ENCODE measurements around the gene SPATA31C2.
"Not testable (repeated sequence)": the region's sequence is repeated elsewhere in the genome, so short reads cannot be mapped to it uniquely, and the experiment has no call there.

SPATA31C2 gene

DNA sequence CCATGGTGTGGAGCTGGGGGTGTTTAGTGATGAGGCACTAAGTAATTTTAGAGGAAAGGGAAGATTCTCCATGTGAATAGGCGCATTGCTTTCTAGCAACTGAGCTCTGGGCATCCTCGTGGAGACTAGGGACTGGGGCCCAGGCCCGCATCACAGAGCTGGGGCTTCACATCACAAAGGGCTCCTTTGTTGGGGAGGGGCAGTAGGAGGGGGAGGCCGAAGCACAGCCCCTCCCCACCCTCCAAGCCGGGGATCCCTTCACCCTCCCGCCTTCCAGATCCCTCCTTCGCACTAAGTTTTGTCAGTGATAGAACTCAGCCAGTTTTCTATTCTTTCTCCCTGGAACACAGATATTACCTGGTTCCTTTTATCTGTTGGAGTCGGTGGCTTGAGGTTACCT lies at the start of gene SPATA31C2:
Gene SPATA31C2, minus strand, starts transcription at position 101 of the 400 bp plus-strand sequence. Its CDS starts 29 bp downstream, at position 72.
- not testable (repeated sequence) for DNase-seq

DNA sequence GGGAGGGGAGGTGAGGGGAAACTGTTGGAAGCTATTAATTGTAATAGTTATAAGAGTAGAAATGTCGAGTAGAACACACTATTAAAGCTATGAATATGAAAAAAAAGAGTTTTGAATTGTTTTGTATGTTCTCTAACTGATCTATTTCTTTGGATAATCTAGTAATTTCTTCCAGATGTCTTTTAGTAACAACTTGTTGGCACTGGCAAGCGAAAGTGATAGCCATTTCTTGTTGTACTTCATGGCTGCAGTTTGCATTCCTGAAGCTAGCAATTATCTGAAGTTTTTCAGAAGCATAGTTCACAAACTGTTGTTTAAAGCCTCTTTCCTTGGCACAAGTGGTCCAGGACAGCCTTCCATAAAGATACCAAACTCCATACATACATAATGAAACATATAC lies 49.4 kb upstream of the SPATA31C2 start:
- DNase-seq, result no peak

DNA sequence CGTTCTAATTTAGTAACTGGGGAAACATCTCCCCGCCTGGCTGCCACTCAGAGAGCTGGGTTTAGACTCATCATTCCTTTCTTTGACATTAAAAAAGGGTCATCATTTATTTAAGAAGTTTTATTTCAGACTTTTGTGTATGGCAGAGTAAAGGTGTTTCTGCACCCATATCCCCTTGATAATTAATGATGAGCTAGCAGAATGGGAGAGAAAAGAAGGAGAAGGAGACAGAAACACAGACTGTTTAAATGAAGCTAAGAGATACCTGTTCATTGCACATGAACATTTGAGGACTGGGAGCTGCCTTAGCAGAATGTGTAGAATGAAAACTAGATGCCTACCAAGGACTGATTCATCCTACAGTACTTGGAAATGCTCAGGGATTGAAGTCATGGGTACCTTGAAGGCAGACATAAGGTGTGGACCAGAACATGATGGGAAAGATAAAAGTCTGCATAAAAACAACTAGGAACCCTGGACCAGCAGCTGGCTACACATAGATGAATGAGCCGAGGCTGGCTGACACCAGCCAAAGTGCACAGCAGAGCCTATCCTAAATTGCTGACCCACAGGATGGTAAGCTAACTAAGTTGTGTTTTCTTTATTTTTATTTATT lies 48.3 kb upstream of the SPATA31C2 start:
- DNase-seq, result no peak

DNA sequence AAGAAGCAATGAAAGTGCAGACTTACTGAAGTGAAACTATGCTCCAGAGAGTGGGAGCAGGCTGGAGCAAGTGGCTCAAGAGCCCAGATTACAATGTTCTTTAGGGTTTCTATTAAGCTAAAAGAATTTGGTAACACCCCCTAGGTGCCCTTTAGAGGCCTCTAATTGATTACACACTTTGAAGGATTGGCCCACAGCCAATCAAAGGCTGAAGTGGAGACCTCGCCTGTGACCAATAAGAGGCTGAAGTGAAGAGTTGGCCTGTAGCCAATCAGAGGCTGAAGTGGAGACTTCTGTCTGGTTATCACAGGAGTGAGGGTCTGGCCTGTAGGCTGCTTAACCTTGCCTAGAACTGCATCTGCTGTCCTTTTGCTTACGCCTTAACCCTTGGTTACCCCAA lies 46.7 kb upstream of the SPATA31C2 start:
- DNase-seq, result no peak

DNA sequence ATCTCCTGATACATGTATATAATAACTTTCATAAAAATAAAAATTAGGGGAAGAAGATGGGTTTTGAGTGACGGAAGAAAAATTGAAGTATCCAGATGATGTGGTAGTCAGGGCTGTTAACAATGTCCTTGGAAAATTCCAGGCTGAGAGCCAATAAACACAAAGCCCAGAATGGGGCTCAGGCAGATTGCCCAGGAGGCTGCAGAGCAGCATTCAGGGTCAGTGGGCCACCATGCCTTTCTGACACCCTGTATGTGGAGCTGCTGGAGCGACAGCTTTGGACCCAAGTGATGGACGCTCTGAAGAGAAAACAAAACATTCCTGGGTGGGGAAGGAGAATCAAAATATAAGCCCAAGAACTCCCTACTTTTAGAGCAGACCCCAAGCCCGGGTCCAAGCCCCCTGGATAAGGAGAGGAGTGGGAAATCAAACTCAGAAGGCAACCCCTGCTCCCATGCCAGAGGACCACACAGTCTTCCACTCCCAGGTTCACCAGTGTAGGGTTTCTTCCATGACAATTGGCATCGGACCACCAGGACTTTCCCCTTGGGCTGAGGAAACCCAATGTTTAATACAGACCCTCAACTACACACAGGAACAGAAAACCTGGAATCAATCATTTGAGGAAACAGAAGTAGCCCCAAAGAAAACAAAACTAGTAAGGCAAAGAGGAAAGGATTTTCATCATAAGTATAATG lies 45.7 kb upstream of the SPATA31C2 start:
- DNase-seq, result no peak

DNA sequence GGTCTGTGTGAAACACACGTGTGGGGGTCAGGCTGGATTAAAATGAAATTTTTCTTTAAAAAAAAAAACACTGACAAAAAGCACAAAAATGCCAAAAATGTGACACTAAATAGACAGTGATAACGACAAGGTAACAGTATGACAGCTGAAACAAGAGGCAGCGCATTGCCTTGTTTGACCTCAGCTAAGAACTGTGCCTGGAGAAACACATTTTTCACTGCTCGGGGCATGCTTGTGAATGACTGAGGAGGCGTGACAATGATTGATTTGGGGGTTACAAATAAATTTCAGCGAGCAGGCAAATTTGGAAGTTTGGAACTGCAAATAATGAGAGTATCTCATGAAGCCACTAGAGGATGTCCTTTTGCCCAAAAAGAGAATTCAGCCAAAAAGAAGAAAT lies 44.2 kb upstream of the SPATA31C2 start:
- no peak for DNase-seq

DNA sequence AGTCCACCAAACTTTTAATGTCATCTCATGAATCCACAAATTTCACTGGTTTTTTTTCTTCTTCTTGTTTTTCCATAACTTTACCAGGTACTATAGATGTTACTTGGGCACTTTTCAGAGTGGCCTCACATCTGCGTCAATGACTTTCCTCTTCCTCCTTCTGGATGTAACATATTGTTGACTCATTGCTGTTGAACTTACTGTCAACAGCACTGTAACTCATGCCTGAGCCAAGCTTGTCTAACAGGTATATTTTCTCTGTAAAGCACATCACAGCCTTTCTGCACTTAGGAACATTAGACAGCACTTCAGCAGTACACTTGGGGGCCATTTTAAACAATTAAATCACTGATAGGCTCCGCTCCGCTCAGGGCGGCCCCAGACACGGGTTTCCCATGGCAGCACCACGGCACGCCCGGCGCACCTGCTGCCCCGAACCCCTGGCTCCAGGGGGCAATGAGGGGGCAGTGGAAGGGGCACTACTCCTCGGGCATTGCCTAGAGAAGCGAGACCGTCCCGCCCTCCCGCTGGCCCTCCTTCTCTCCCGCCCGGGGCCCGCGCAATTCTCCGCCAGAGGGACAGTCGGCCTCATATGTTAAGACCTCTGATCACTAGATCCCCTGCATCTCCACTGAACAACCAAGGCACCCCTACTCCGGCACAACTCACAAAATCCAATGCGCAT lies 41.9 kb upstream of the SPATA31C2 start:
- no peak for DNase-seq

DNA sequence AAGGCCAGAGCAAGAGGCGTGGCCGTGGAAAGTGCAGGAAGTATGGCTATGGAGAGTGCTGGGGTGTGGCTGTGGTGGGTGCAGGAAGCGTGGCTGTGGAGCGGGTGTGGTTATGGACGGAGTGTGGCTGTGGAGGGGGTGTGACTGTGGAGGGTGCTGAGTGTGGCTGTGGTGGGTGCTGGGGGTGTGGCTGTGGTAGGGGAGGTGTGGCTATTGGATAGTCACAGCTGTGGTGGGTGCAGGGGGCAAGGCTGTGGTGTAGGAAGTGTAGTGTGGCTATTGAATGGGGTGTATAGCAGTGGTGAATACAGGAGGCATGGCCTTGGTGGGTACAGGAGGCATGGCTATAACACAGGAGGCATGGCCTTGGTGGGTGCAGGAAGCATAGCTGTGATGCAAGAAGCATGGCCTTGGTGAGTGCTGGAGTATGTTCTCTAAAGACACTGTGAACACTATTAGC lies 40.8 kb upstream of the SPATA31C2 start:
- no peak for DNase-seq

DNA sequence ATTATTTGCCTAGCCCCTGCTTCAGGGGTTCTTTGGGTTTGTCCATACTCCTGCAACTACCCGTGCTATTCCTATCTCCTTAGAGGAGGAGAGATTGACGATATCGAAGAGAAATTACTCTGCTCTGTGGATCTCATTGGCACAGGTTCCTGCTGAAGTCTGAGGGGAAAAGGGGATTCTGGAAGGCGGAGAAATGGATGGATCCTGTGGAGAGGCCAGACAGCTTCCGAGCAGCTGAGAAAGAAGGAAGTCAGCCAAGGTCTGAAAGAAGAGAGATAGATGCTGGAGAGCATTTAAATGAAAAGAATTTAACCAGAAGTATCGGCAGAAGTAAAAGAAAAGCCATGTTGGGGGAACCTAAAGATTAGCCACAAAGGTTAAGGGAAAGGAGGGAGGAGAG lies 40.4 kb upstream of the SPATA31C2 start:
- DNase-seq, result no peak

DNA sequence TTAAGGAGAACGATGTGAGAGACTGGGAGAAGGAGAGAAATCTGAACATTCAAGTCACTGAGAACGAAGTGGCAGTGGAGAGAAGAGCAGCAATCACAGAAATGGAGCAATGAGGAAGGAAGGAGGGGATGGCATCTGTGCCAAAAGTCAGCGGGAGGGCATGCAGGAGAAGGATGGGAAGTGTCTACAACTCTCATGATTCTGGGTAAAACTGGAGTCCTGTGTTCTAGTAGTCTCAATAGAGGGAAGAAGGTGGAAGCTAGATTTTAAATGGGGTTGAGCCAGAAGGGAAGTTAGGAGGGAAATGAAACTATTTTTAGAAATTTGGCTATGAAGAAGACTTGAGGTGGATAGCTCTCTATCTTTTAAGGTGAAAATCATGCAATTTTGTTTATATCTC lies 39.1 kb upstream of the SPATA31C2 start:
- no peak for DNase-seq

DNA sequence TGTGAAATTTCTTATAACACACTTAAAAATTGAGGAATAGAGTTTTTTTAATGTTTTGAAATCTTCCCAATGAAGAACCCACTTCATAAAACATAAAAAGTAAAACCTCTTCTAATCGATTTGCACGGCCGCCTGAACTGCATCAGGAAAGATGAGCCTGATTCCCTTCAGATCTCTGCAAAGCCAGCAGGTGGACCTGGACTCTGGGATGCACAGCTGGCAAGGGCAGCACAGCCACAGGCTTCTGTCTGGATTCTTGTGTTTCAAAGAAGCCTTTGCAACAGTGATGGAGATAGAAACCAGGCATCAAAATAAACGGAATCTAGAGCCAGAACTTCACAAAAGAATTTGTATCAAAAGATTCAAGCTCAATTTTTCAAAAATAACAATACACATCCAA lies 36.0 kb upstream of the SPATA31C2 start:
- DNase-seq, result no peak

DNA sequence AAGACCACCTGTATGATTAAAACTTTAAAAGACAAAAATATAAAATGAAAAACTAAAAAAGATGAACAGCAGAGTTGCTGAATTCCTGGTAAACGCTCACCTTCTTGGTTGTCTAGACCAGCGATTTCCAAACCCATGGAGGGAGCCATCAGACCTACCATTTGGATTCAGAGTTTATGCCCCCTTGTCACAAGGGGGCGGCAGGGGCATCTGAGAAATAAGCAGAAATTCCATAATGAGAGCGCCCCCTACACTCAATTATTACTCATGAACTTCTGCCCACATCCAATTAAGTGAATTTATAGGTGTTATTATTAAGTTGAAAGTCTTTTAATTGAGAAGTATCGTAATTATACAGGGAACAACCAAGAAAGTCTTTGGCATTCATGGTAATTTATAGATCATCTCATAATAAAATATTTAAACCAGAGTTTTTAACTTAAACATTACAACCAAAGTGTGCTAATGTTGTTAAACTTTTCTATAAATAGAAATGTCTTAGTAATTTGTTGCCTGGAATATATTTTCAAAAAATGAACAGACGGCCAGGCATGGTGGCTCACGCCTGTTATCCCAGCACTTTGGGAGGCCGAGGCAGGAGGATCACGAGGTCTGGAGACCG lies 35.2 kb upstream of the SPATA31C2 start:
- DNase-seq, result peak; percentile 42

DNA sequence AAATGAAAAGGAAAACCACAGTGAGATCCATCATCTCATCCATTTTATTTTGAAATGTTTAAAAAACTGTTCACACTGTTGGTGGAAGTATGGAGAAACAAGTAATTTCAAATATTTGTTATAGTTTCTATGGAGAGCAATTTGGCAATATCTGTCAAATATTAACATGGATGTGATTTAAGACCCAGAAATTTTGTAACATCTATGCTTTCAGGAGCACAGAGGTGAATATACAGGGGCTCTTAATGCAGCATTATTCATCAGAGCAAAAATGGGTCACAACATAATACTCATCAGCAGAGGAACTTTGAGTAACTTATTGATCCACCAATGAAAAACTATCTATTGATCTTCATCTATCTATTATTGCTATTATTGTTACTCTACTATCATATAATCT lies 31.4 kb upstream of the SPATA31C2 start:
- DNase-seq, result no peak

DNA sequence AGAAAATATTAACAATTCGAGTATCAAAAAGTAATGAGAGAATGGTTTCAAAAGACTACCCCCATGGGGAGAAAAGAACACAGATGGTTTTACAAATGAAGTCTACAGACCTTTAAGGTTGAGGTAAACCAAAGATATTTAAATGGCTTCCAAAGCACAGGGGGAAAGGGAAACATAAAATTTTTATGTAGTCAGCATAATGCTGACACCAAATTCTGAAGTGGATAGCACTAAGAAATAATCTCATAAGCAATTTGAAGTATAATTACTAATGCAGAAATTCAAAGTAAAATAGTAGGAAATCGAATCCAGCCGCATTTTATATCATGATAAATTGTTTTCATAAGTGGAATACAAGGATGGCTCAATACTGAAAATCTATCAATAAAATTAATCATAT lies 30.3 kb upstream of the SPATA31C2 start:
- no peak for DNase-seq

DNA sequence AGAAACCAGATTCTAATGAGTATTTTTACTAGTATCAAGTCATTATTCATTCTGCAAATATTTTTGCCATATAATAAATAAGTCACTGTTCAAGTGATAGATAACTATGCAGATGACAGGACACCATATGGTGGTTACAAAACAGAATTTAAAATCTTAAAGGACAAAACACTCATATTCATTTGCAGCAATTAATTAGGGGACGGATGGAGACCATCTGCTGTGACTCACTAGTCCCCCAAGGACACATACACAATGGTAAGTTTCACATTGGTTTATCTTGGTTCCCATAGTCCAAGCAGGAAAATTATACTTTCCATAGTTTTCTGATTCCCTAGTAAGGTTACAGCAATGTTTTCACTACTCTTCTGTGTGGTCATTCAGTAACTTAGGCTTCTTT lies 28.4 kb upstream of the SPATA31C2 start:
- no peak for DNase-seq

DNA sequence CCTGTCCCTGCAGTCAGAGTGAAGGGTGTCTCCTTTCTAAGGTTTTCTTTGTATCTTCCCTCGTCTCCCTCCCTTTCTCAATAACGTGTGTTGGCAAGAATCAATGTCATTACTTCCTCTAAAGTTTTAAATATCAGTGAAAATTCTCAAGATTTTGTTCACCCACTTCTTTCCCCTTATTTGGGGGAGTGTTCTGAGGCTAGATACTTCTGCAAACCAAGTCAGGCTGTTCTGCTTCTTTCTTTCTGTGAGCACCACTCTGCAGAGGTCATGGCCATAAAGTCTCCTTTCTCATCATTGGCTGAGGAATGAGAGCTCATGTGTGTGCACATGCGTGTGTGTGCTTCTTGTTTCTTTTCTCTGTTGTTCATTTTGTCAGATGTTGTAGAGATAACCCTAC lies 26.6 kb upstream of the SPATA31C2 start:
- no peak for DNase-seq

DNA sequence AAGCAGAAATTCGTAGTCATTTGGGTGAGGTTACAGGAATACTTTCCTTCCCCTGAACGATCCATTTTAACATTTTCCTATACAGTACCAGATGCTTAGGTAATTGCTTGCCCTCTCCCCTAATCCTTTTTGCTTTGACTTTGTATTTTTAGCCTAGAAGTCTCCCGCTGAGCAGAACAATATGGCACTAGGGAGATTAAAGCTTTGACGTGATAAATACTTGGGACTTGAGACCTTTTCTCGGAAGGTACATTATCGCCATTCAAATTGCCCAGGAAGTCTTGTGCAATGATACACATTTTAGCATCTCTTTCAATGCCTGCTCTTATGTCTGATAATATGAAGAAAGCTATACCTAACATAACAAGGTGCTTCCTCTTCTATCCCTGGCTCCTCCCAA lies 22.9 kb upstream of the SPATA31C2 start:
- no peak for DNase-seq

DNA sequence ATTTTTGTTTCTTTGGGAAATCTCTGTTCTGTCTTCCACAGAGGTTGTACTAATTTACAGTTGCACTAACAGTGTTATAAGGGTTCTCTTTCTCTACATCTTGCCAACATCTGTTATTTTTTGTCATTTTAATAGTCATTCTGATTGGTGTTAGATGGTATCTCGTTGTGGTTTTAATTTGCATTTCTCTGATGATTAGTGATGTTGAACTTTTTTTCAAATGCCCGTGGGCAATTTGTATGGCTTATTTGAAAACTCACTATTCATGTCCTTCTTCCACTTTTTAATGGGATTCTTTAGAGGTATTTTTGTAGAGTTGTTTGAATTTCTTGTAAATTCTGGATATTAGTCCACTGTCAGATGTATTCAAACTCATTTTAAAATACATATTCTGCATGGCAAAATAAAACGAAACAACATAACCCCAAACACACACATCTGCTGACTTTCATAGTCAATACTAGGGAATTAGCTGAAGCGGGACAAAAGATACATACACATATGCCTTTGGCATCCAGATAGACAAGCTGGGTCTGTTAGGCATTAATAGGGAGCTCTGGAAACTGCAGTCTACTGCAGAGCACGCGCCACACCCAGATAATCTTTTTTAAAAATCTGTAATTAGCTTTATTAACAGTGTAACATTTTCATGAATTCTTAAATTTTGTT lies 5.8 kb upstream of the SPATA31C2 start:
- DNase-seq, result no peak

DNA sequence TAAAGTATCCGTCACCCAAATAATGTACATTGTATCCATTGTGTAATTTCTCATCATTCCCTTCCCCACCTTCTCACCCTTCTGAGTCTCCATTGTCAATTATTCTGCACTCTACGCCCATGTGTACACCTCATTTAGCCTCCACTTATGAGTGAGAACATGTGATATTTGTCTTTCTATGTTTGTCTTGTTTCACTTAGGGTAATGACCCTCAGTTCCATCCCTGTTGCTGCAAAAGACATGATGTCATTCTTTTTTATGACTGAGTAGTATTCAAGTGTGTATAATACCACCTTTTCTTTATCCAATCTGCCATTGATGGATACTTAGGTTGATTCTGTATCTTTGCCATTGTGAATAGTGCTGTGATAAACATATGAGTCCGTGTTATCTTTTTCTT lies 4.9 kb upstream of the SPATA31C2 start:
- no peak for DNase-seq

DNA sequence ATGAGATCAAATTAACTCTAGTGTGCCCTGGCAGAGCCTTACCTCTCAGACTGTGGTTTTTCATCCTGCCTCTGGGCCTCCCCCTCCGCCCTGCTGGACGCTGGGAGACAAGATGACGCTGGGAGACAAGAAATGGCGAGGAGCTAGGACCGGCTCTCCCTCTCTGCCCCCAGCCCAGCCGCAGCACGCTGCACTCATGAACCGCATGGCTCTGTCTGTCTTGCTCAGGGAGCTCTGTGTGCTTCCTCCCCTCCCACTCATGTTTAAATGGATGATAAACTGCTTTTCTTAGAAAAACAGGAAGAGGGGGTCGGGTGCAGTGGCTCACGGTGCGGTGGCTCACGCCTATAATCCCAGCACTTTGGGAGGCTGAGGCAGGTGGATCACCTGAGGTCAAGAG lies 4.7 kb downstream of the SPATA31C2 start:
- DNase-seq, result not testable (repeated sequence)

DNA sequence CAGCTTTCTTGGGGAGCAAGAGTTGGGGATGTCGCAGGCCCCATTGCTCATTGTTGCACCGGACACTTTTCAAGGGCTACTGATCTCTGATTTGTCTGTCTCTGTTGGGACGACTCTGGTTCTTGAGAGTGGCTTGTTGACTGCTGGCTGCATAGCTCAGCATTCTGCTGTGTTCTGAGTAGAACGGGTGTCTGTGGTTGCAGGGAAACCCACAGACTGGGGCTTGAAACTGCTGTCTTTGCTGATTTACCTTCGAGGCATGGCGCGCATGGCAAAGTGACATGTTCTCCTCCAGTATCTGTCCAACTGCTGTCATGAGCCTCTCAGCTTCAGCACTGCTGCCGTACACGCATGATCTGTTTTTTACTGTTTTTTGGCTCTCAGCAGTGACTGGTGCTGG lies 8.7 kb downstream of the SPATA31C2 start:
- not testable (repeated sequence) for DNase-seq

DNA sequence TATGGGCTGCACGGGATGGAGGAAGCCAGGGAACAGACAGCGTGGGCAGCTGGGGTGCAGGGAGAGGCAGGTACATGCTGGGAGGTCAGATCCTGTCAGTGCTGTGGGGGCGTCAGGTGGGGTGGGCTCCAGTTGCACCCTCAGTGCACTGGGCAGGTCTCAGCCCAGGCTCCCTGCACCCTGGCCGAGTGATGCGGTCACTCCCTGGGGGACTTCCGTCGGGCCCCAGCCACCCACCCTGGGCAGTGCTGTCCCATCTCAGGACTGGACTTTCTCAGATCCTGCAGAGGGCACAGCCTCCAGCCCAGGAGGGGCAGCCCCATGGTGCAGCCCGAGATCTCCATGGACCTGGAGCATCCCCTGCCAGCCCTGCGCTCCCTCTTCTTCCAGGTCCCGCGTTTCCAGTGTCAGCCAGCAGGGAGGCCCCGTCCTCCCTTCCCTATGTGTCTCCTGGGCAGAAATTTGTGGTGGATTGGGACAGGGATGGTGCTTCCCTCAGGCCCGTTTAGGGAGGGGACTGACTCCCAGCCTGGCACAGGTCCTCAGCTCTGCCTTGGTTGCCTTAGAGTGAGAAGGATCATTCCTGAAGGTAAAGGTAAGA lies 10.5 kb downstream of the SPATA31C2 start:
- not testable (repeated sequence) for DNase-seq

DNA sequence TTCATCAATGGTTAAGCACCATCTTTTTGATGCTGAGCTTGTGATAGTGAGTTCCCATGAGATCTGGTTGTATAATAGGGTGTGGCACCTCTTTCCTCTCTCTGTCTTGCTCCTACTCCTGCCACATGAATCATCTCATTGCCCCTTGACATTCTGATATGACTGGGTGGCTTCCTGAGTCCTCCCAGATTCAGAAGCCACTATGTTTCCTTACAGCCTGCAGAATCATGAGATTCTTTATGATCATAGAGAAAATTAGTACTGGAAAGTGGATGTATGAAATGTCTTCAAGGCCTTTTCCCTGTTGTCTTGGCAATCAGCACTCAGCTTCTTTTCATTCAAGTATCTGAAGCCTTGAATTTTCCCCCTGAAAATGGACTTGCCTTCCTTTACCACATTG lies 14.9 kb downstream of the SPATA31C2 start:
- DNase-seq, result not testable (repeated sequence)
